Naive thymus-derived CD8-positive, alpha-beta T cell (primary cell): ENCODE measurements around the gene KCNH5. TPM values are rescaled to one million over a fixed set of nuclear protein-coding genes. Genes with fewer than 3 reads are reported as not detected.
"Not testable (repeated sequence)": the region's sequence is repeated elsewhere in the genome, so short reads cannot be mapped to it uniquely, and the experiment has no call there.

Source experiments
- ATAC-seq, 2 donors: fragments of 150-1000 bp; cut with Tn5 transposase in 1 of 2; sonication (Bioruptor Pico), chemical (Tn5 transposase) in 1 of 2; 1 replicate in 1 of 2; 2 replicates in 1 of 2; pipeline ENCODE4 v1.10.0; 2021; ENCODE audit warnings: mild to moderate bottlenecking in 2 of 2, moderate library complexity in 2 of 2
- POLR2A ChIA-PET: fragments of 350-600 bp; sonication (Branson Sonifier 250); formaldehyde crosslinking; loops from one replicate; lab custom pipeline; 2021; ENCODE audit warnings: antibody characterized with exemption; lab: Charles Lee
- DNase-seq, 10 donors: peaks; one replicate each; pipeline versions ENCODE4 v3.0.0 to v3.0.0-alpha.2; 2020 to 2022
- H3K27ac Mint-ChIP-seq, 10 donors: one replicate each; pipeline ENCODE4 v1.8.0; 2020 to 2022; ENCODE audit warnings: mild to moderate bottlenecking in 10 of 10, mixed read lengths in 10 of 10, moderate library complexity in 4 of 10, inconsistent platforms in 1 of 10
- H3K27me3 Mint-ChIP-seq, 5 donors: one replicate each; pipeline ENCODE4 v1.8.0; 2021 to 2022; ENCODE audit warnings: mixed read lengths in 5 of 5
- H3K36me3 Mint-ChIP-seq, 3 donors: one replicate each; pipeline ENCODE4 v1.8.0; 2020 to 2022; ENCODE audit warnings: mixed read lengths in 3 of 3, mild to moderate bottlenecking in 2 of 3, inconsistent platforms in 1 of 3
- H3K4me1 Mint-ChIP-seq, 4 donors: one replicate each; pipeline ENCODE4 v1.8.0; 2021 to 2022; ENCODE audit warnings: mixed read lengths in 4 of 4
- H3K4me3 Mint-ChIP-seq, 10 donors: one replicate each; pipeline ENCODE4 v1.8.0; 2020 to 2022; ENCODE audit warnings: mild to moderate bottlenecking in 10 of 10, mixed read lengths in 10 of 10, moderate library complexity in 6 of 10, inconsistent platforms in 1 of 10
- H3K9me3 Mint-ChIP-seq, 9 donors: one replicate each; pipeline ENCODE4 v1.8.0; 2020 to 2022; ENCODE audit warnings: mixed read lengths in 9 of 9, mild to moderate bottlenecking in 3 of 9, inconsistent platforms in 1 of 9, moderate library complexity in 1 of 9
- polyA plus RNA-seq, 3 donors: library from polyadenylated mRNA; unstranded; fragments of 300-500 nt; fragmentation: Illumina TruSeq; gene quantifications; one replicate each; pipeline ENCODE4 v1.2.3, GENCODE V29; 2021
- total RNA-seq, 8 experiments: library from RNA in 2 of 8; stranded (reverse) in 2 of 8; gene quantifications; one replicate each; pipeline ENCODE4 v1.2.3 and lab custom pipeline; 2021 to 2026

The KCNH5 gene
- total and polyA plus RNA-seq, 5 experiments from 2014 or later: not detected

- Mint-ChIP-seq H3K9me3 (peaks cover 0 to 9% (median 0%) of the 10 kb centered on the region in 9 donors), H3K36me3 (no peaks in the 10 kb centered on the region), H3K27me3 (peaks cover 0 to 9% (median 3%) of the 10 kb centered on the region in 5 donors), H3K4me3 (no peak overlapping the region), H3K27ac (no peak overlapping the region), H3K4me1 (no peaks in the 10 kb centered on the region)
- ATAC-seq: no peak
- POLR2A ChIA-PET: no interaction called here
- no peak for DNase-seq
Observed at GRCh38 chr14:62908506-62908905, 136.8 kb downstream of the KCNH5 start.

- ATAC-seq (no peak), DNase-seq (no peak)
- Mint-ChIP-seq H3K36me3 (no peaks in the 10 kb centered on the region), H3K27me3 (peaks cover 0 to 9% (median 3%) of the 10 kb centered on the region in 5 donors), H3K27ac (no peak overlapping the region), H3K9me3 (peaks cover 0 to 9% (median 3%) of the 10 kb centered on the region in 9 donors), H3K4me1 (no peaks in the 10 kb centered on the region), H3K4me3 (no peak overlapping the region)
- POLR2A ChIA-PET: no interaction called here
Observed at GRCh38 chr14:62905566-62905965, 139.7 kb downstream of the KCNH5 start.

- Mint-ChIP-seq H3K9me3 (peaks cover 0 to 15% (median 0%) of the 10 kb centered on the region in 9 donors), H3K4me3 (no peak overlapping the region), H3K36me3 (no peaks in the 10 kb centered on the region), H3K27me3 (no peaks in the 10 kb centered on the region), H3K4me1 (no peaks in the 10 kb centered on the region), H3K27ac (no peak overlapping the region)
- POLR2A ChIA-PET: no interaction called here
- ATAC-seq: no peak
- DNase-seq: no peak
Observed at GRCh38 chr14:62897771-62898170, 147.5 kb downstream of the KCNH5 start.

- no peak for ATAC-seq
- no peak overlapping the region for H3K27ac Mint-ChIP-seq
- H3K4me1 Mint-ChIP-seq: no peaks in the 10 kb centered on the region
- H3K4me3 Mint-ChIP-seq: no peak overlapping the region
- H3K36me3 Mint-ChIP-seq: no peaks in the 10 kb centered on the region
- DNase-seq: no peak
- H3K9me3 Mint-ChIP-seq: peaks cover 0 to 23% (median 0%) of the 10 kb centered on the region in 9 donors
- POLR2A ChIA-PET: no interaction called here
- no peaks in the 10 kb centered on the region for H3K27me3 Mint-ChIP-seq
Observed at GRCh38 chr14:62896932-62897456, 148.3 kb downstream of the KCNH5 start.

- no peaks in the 10 kb centered on the region for H3K36me3 Mint-ChIP-seq
- no peaks in the 10 kb centered on the region for H3K27me3 Mint-ChIP-seq
- no peaks in the 10 kb centered on the region for H3K4me1 Mint-ChIP-seq
- no peak overlapping the region for H3K27ac Mint-ChIP-seq
- ATAC-seq: no peak
- DNase-seq: no peak
- POLR2A ChIA-PET: no interaction called here
- no peak overlapping the region for H3K4me3 Mint-ChIP-seq
- peaks cover 0 to 18% (median 4%) of the 10 kb centered on the region in 9 donors for H3K9me3 Mint-ChIP-seq
Observed at GRCh38 chr14:62894736-62895135, 150.5 kb downstream of the KCNH5 start.

- H3K4me3 Mint-ChIP-seq: no peak overlapping the region
- peaks cover 0 to 3% (median 0%) of the 10 kb centered on the region in 5 donors for H3K27me3 Mint-ChIP-seq
- no peak overlapping the region for H3K27ac Mint-ChIP-seq
- H3K9me3 Mint-ChIP-seq: peaks cover 0 to 18% (median 5%) of the 10 kb centered on the region in 9 donors
- no peaks in the 10 kb centered on the region for H3K4me1 Mint-ChIP-seq
- ATAC-seq (no peak), DNase-seq (no peak)
- no peaks in the 10 kb centered on the region for H3K36me3 Mint-ChIP-seq
- POLR2A ChIA-PET: no interaction called here
Observed at GRCh38 chr14:62889364-62889763, 155.9 kb downstream of the KCNH5 start.

- ATAC-seq (no peak), DNase-seq (no peak)
- H3K36me3 Mint-ChIP-seq: no peaks in the 10 kb centered on the region
- H3K4me1 Mint-ChIP-seq: no peaks in the 10 kb centered on the region
- H3K27ac Mint-ChIP-seq: no peak overlapping the region
- no peak overlapping the region for H3K4me3 Mint-ChIP-seq
- H3K9me3 Mint-ChIP-seq: peaks cover 0 to 8% (median 4%) of the 10 kb centered on the region in 9 donors
- POLR2A ChIA-PET: no interaction called here
- H3K27me3 Mint-ChIP-seq: peaks cover 0 to 3% (median 0%) of the 10 kb centered on the region in 5 donors
Observed at GRCh38 chr14:62886461-62886860, 158.8 kb downstream of the KCNH5 start.

- Mint-ChIP-seq H3K27me3 (peaks cover 0 to 3% (median 0%) of the 10 kb centered on the region in 5 donors), H3K4me3 (no peak overlapping the region), H3K9me3 (peaks cover 0 to 8% (median 2%) of the 10 kb centered on the region in 9 donors), H3K4me1 (no peaks in the 10 kb centered on the region), H3K36me3 (no peaks in the 10 kb centered on the region), H3K27ac (no peak overlapping the region)
- ATAC-seq (no peak), DNase-seq (no peak)
- POLR2A ChIA-PET: no interaction called here
Observed at GRCh38 chr14:62885451-62885850, 159.8 kb downstream of the KCNH5 start.

GRCh38 chr14:62882967-62883366, 162.3 kb downstream of the KCNH5 start:
- ATAC-seq (no peak), DNase-seq (no peak)
- no peak overlapping the region for H3K4me3 Mint-ChIP-seq
- no peaks in the 10 kb centered on the region for H3K36me3 Mint-ChIP-seq
- POLR2A ChIA-PET: interaction anchor here (0.5 kb wide), 1 partner anchor 10 kb away, joined by 4 read pairs; no protein-coding TSS in a partner anchor
- H3K9me3 Mint-ChIP-seq: peaks cover 0 to 3% (median 0%) of the 10 kb centered on the region in 9 donors
- H3K27ac Mint-ChIP-seq: no peak overlapping the region
- no peaks in the 10 kb centered on the region for H3K27me3 Mint-ChIP-seq
- no peaks in the 10 kb centered on the region for H3K4me1 Mint-ChIP-seq

- POLR2A ChIA-PET: no interaction called here
- peaks cover 0 to 20% (median 6%) of the 10 kb centered on the region in 9 donors for H3K9me3 Mint-ChIP-seq
- no peak for ATAC-seq
- DNase-seq: no peak
- no peaks in the 10 kb centered on the region for H3K36me3 Mint-ChIP-seq
- no peak overlapping the region for H3K4me3 Mint-ChIP-seq
- H3K27ac Mint-ChIP-seq: no peak overlapping the region
- peaks cover 0 to under 1% (median 0%) of the 10 kb centered on the region in 5 donors for H3K27me3 Mint-ChIP-seq
- H3K4me1 Mint-ChIP-seq: no peaks in the 10 kb centered on the region
Observed at GRCh38 chr14:62866376-62866775, 178.9 kb downstream of the KCNH5 start.

- no peak overlapping the region for H3K27ac Mint-ChIP-seq
- POLR2A ChIA-PET: no interaction called here
- peaks cover 0 to 20% (median 6%) of the 10 kb centered on the region in 9 donors for H3K9me3 Mint-ChIP-seq
- no peak for ATAC-seq
- no peak for DNase-seq
- peaks cover 0 to under 1% (median 0%) of the 10 kb centered on the region in 5 donors for H3K27me3 Mint-ChIP-seq
- H3K4me3 Mint-ChIP-seq: no peak overlapping the region
- no peaks in the 10 kb centered on the region for H3K4me1 Mint-ChIP-seq
- no peaks in the 10 kb centered on the region for H3K36me3 Mint-ChIP-seq
Observed at GRCh38 chr14:62864588-62864987, 180.7 kb downstream of the KCNH5 start.

GRCh38 chr14:62858011-62858410, 187.2 kb downstream of the KCNH5 start:
- ATAC-seq, DNase-seq, H3K4me3 Mint-ChIP-seq, H3K36me3 Mint-ChIP-seq, H3K9me3 Mint-ChIP-seq, H3K27me3 Mint-ChIP-seq, H3K27ac Mint-ChIP-seq, H3K4me1 Mint-ChIP-seq, POLR2A ChIA-PET: not testable (repeated sequence)

GRCh38 chr14:62854951-62855350, 190.3 kb downstream of the KCNH5 start:
- H3K4me3 Mint-ChIP-seq: no peak overlapping the region
- DNase-seq (no peak), ATAC-seq (no peak)
- no peaks in the 10 kb centered on the region for H3K4me1 Mint-ChIP-seq
- H3K36me3 Mint-ChIP-seq: no peaks in the 10 kb centered on the region
- peaks cover 0 to 3% (median 0%) of the 10 kb centered on the region in 5 donors for H3K27me3 Mint-ChIP-seq
- H3K27ac Mint-ChIP-seq: no peak overlapping the region
- H3K9me3 Mint-ChIP-seq: peaks cover 0 to 5% (median 0%) of the 10 kb centered on the region in 9 donors
- POLR2A ChIA-PET: no interaction called here

GRCh38 chr14:62847168-62847567, 198.1 kb downstream of the KCNH5 start:
- no peak for ATAC-seq
- no peaks in the 10 kb centered on the region for H3K36me3 Mint-ChIP-seq
- H3K4me1 Mint-ChIP-seq: no peaks in the 10 kb centered on the region
- H3K4me3 Mint-ChIP-seq: no peak overlapping the region
- no peak overlapping the region for H3K27ac Mint-ChIP-seq
- peaks cover 0 to 5% (median 0%) of the 10 kb centered on the region in 9 donors for H3K9me3 Mint-ChIP-seq
- H3K27me3 Mint-ChIP-seq: peaks cover 0 to 10% (median 2%) of the 10 kb centered on the region in 5 donors
- POLR2A ChIA-PET: no interaction called here
- DNase-seq: no peak
